Keratinocyte (primary cell): ENCODE measurements around the gene APAF1. TPM values are rescaled to one million over a fixed set of nuclear protein-coding genes. Genes with fewer than 3 reads are reported as not detected.

Source experiments
- DNase-seq: peaks from one replicate; pipeline ENCODE4 v3.0.0-alpha.2; 2011; ENCODE audit warnings: low read depth, missing footprints, low spot score
- FAIRE-seq: peaks from 2 replicates; lab custom pipeline; 2011; peaks lifted over from hg19 to GRCh38; lab: Jason Lieb, UNC
- H2AFZ ChIP-seq: 2 replicates; pipeline ENCODE4 v1.6.0; 2012; ENCODE audit warnings: low read length, control low read depth, inconsistent platforms; ENCODE audit not compliant: control insufficient read depth
- H3K27ac ChIP-seq: 2 replicates; pipeline ENCODE4 v1.5.1; 2011; ENCODE audit warnings: low read length; ENCODE audit not compliant: control insufficient read depth, insufficient read depth
- H3K27me3 ChIP-seq: 3 replicates; pipeline ENCODE4 v1.6.0; 2011; ENCODE audit warnings: low read length; ENCODE audit not compliant: control insufficient read depth, insufficient read depth; ENCODE audit errors: extremely low read depth
- H3K36me3 ChIP-seq, 2 experiments: 2 replicates in 1 of 2; 3 replicates in 1 of 2; pipeline ENCODE4 v1.5.1; 2011; ENCODE audit warnings: low read length in 2 of 2, mild to moderate bottlenecking in 1 of 2; ENCODE audit not compliant: control insufficient read depth in 2 of 2, insufficient read depth in 2 of 2; ENCODE audit errors: extremely low read depth in 1 of 2
- H3K4me1 ChIP-seq: 3 replicates; pipeline ENCODE4 v1.5.1; 2011; ENCODE audit warnings: low read length; ENCODE audit not compliant: control insufficient read depth, insufficient read depth; ENCODE audit errors: extremely low read depth
- H3K4me2 ChIP-seq: 3 replicates; pipeline ENCODE4 v1.6.0; 2011; ENCODE audit warnings: low read depth, low read length; ENCODE audit not compliant: control insufficient read depth, insufficient read depth; ENCODE audit errors: extremely low read depth
- H3K4me3 ChIP-seq, 3 experiments: fragments of 200-600 bp in 1 of 3; sonication (generic) in 1 of 3; 2 replicates in 2 of 3; 3 replicates in 1 of 3; pipeline ENCODE4 v1.5.1; 2011 to 2016; ENCODE audit warnings: low read length in 3 of 3, mild to moderate bottlenecking in 3 of 3, control low read depth in 2 of 3, inconsistent platforms in 1 of 3, low read depth in 1 of 3, mixed read lengths in 1 of 3, mixed run types in 1 of 3, moderate library complexity in 1 of 3; ENCODE audit not compliant: control insufficient read depth in 2 of 3, insufficient read depth in 2 of 3; ENCODE audit errors: extremely low read depth in 1 of 3
- H3K79me2 ChIP-seq: 2 replicates; pipeline ENCODE4 v1.6.0; 2012; ENCODE audit warnings: low read length; ENCODE audit not compliant: control insufficient read depth, insufficient read depth
- H3K9ac ChIP-seq: 3 replicates; pipeline ENCODE4 v1.6.0; 2011; ENCODE audit warnings: low read length; ENCODE audit not compliant: control insufficient read depth, insufficient read depth; ENCODE audit errors: extremely low read depth
- H3K9me1 ChIP-seq: 3 replicates; pipeline ENCODE4 v1.6.0; 2011; ENCODE audit warnings: low read length; ENCODE audit not compliant: control insufficient read depth, insufficient read depth; ENCODE audit errors: extremely low read depth
- H3K9me3 ChIP-seq: 2 replicates; pipeline ENCODE4 v1.5.1; 2012; ENCODE audit warnings: low read depth, low read length; ENCODE audit not compliant: control insufficient read depth
- H4K20me1 ChIP-seq: 3 replicates; pipeline ENCODE4 v1.6.0; 2011; ENCODE audit warnings: low read length; ENCODE audit not compliant: control insufficient read depth, insufficient read depth; ENCODE audit errors: extremely low read depth
- EZH2 ChIP-seq: IDR thresholded peaks from one replicate; pipeline ENCODE4 v1.6.1; 2012; ENCODE audit warnings: inconsistent platforms, mild to moderate bottlenecking, low read length, moderate library complexity
- dilution Hi-C: fragments of 300-500 bp; cut with MboI; formaldehyde crosslinking; loops from one replicate; pipeline ENCODE4 v1.7.0; 2020; ENCODE audit warnings: low sequenced_read_pairs; ENCODE audit not compliant: extremely low pct_ligation_motif_present
- polyA plus RNA-seq, 5 experiments: library from polyadenylated mRNA; depleted of rRNA in 3 of 5; stranded (reverse) in 3 of 5; stranded (forward) in 1 of 5; unstranded in 1 of 5; fragments of >200 nt; gene quantifications; 1 replicate in 1 of 5; 2 replicates in 3 of 5; 3 replicates in 1 of 5; pipeline versions ENCODE4 v1.2.1 to v1.2.3, GENCODE V29; 2011 to 2012; ENCODE audit warnings: missing spikeins in 2 of 5, low read depth in 1 of 5, low replicate concordance in 1 of 5
- TF ChIP-seq, protein P1 (sequence below), 3 experiments: IDR thresholded peaks in 1 of 3; conservative IDR thresholded peaks in 1 of 3; optimal IDR thresholded peaks in 1 of 3; 2 replicates in 2 of 3; 3 replicates in 1 of 3; pipeline versions ENCODE3 to v1.5.1; 2011; ENCODE audit warnings: low read length in 3 of 3, mild to moderate bottlenecking in 3 of 3, moderate library complexity in 2 of 3, control low read depth in 1 of 3, inconsistent platforms in 1 of 3; ENCODE audit not compliant: insufficient read depth in 2 of 3; ENCODE audit errors: extremely low read depth in 1 of 3

The APAF1 gene
- polyA plus RNA-seq, 1 donor (not counting 4 experiments of a cell fraction or from before 2014, with no cell fraction given) = 9.9 TPM

DNA sequence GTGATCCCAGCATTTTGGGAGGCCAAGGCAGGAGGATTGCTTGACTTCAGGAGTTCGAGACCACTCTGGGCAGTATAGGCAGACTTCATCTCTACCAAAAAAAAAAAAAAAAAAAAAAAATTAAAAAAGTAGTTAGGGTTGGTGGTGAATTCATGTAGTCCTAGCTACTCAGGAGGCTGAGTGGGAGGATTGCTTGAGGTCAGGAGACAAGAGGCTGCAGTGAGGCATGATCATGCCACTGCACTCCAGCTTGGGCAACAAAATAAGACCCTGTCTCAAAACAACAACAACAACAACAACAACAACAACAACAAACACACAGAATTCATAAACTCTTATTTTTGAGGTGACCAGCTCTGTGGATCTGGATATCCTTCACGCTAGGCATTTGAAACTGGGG, 34.5 kb upstream of the APAF1 start:
- H3K4me1 ChIP-seq = no peaks in the 10 kb centered on the region
- FAIRE-seq = no peak
- dilution Hi-C loops = no loop called here

DNA sequence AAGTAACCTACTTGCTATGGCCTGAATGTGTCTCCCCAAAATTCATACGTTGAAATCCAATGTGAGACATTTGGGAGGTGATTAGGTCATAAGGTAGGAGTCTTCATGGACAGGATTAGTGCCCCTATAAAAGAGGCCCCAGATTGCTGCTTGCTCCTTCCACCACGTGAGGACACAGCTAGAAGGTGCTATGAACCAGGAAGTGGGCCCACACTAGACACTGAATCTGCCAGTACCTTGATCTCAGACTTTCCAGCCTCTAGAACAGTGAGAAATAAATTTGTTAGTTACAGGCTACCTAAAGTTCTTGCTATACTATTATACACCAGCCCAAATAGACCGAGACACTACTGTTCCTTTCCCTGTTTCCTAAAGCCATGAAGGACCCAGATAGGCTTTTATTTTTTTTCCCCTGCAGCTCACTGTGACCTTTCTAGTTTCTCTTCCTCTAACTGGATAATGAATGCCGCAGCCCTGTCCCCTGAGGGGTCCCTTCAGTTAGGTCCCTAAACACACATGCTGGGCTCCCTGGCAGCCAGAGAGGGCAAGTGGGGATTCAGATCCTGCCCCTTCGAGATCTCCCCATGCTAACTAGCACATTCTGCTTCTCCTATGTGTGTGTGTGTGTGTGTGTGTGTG, 32.3 kb upstream of the APAF1 start:
- TF ChIP-seq, protein P1, sequence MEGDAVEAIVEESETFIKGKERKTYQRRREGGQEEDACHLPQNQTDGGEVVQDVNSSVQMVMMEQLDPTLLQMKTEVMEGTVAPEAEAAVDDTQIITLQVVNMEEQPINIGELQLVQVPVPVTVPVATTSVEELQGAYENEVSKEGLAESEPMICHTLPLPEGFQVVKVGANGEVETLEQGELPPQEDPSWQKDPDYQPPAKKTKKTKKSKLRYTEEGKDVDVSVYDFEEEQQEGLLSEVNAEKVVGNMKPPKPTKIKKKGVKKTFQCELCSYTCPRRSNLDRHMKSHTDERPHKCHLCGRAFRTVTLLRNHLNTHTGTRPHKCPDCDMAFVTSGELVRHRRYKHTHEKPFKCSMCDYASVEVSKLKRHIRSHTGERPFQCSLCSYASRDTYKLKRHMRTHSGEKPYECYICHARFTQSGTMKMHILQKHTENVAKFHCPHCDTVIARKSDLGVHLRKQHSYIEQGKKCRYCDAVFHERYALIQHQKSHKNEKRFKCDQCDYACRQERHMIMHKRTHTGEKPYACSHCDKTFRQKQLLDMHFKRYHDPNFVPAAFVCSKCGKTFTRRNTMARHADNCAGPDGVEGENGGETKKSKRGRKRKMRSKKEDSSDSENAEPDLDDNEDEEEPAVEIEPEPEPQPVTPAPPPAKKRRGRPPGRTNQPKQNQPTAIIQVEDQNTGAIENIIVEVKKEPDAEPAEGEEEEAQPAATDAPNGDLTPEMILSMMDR (optimal IDR thresholded peaks at IDR 0.05 in 1 of 3, IDR thresholded peaks at IDR 0.05 in 1 of 3, conservative IDR thresholded peaks at IDR 0.05 in 1 of 3; ENCODE audit: extremely low read depth in 1 of 3, insufficient read depth in 2 of 3, low read length in 3 of 3) = no peak
- no peak for TF ChIP-seq EZH2
- Histone ChIP-seq H3K9me1 (no peaks in the 10 kb centered on the region), H2AFZ (no peak overlapping the region), H3K9ac (no peak overlapping the region), H3K4me1 (no peaks in the 10 kb centered on the region), H3K4me3 (no peak overlapping the region), H3K27ac (no peak overlapping the region), H3K9me3 (no peaks in the 10 kb centered on the region), H4K20me1 (no peaks in the 10 kb centered on the region), H3K27me3 (no peaks in the 10 kb centered on the region), H3K79me2 (no peaks in the 10 kb centered on the region), H3K36me3 (no peaks in the 10 kb centered on the region), H3K4me2 (no peak overlapping the region)
- FAIRE-seq (no peak), DNase-seq (no peak)
- dilution Hi-C loops = no loop called here

More for the DNA sequence above, 34.5 kb upstream of the APAF1 start:
- no peak overlapping the region for H2AFZ ChIP-seq
- H3K36me3 ChIP-seq = no peaks in the 10 kb centered on the region
- H3K9ac ChIP-seq = no peak overlapping the region
- no peaks in the 10 kb centered on the region for H3K79me2 ChIP-seq
- no peaks in the 10 kb centered on the region for H3K9me3 ChIP-seq
- H4K20me1 ChIP-seq = no peaks in the 10 kb centered on the region
- H3K4me3 ChIP-seq = no peak overlapping the region
- no peak overlapping the region for H3K4me2 ChIP-seq
- no peaks in the 10 kb centered on the region for H3K27me3 ChIP-seq
- TF ChIP-seq, protein P1 (optimal IDR thresholded peaks at IDR 0.05 in 1 of 3, IDR thresholded peaks at IDR 0.05 in 1 of 3, conservative IDR thresholded peaks at IDR 0.05 in 1 of 3; ENCODE audit: extremely low read depth in 1 of 3, insufficient read depth in 2 of 3, low read length in 3 of 3) = no peak
- TF ChIP-seq EZH2 = no peak
- DNase-seq = no peak
- no peak overlapping the region for H3K27ac ChIP-seq
- no peaks in the 10 kb centered on the region for H3K9me1 ChIP-seq
